Stimulated activated memory B cell treated with anti-CD40 and anti-IgM and Interleukin-4, amounts not matched to agents 10 μg/mL and 1 μg/mL and 100 μg/mL, for 72 hours (primary cell): ENCODE measurements around the gene MAML2.

Source experiments
- ATAC-seq: fragments of 150-1000 bp; cut with Tn5 transposase; 2 replicates; pipeline ENCODE4 v1.10.0; 2021
- H3K27ac Mint-ChIP-seq: one replicate; pipeline ENCODE4 v1.8.0; 2022; ENCODE audit warnings: mild to moderate bottlenecking, mixed read lengths
- H3K27me3 Mint-ChIP-seq: one replicate; pipeline ENCODE4 v1.8.0; 2022; ENCODE audit warnings: mixed read lengths
- H3K36me3 Mint-ChIP-seq: one replicate; pipeline ENCODE4 v1.8.0; 2022; ENCODE audit warnings: mixed read lengths
- H3K4me1 Mint-ChIP-seq: one replicate; pipeline ENCODE4 v1.8.0; 2022; ENCODE audit warnings: mixed read lengths
- H3K4me3 Mint-ChIP-seq: one replicate; pipeline ENCODE4 v1.8.0; 2022; ENCODE audit warnings: mild to moderate bottlenecking, moderate library complexity, mixed read lengths
- H3K9me3 Mint-ChIP-seq: one replicate; pipeline ENCODE4 v1.8.0; 2022; ENCODE audit warnings: mixed read lengths

The MAML2 gene

GRCh38 chr11:96179905-96180304, 163.1 kb downstream of the MAML2 start:
- H3K27ac Mint-ChIP-seq, result peak overlapping the region; percentile 8
- no peak overlapping the region for H3K4me3 Mint-ChIP-seq
- peaks cover 34% of the 10 kb centered on the region for H3K4me1 Mint-ChIP-seq
- peaks cover 33% of the 10 kb centered on the region for H3K36me3 Mint-ChIP-seq
- no peak for ATAC-seq
- no peaks in the 10 kb centered on the region for H3K9me3 Mint-ChIP-seq
- no peaks in the 10 kb centered on the region for H3K27me3 Mint-ChIP-seq

- ATAC-seq, result no peak
- Mint-ChIP-seq H3K27ac (no peak overlapping the region), H3K4me3 (no peak overlapping the region), H3K27me3 (no peaks in the 10 kb centered on the region), H3K9me3 (no peaks in the 10 kb centered on the region), H3K4me1 (peaks cover 30% of the 10 kb centered on the region), H3K36me3 (peaks cover 36% of the 10 kb centered on the region)
Measured at GRCh38 chr11:96178887-96179279, 164.1 kb downstream of the MAML2 start.

GRCh38 chr11:96178049-96178886, 164.7 kb downstream of the MAML2 start:
- Mint-ChIP-seq H3K9me3 (no peaks in the 10 kb centered on the region), H3K27me3 (no peaks in the 10 kb centered on the region), H3K4me1 (peaks cover 36% of the 10 kb centered on the region), H3K4me3 (no peak overlapping the region), H3K27ac (peak overlapping the region; percentile 25), H3K36me3 (peaks cover 42% of the 10 kb centered on the region)
- ATAC-seq, result no peak

- no peak overlapping the region for H3K4me3 Mint-ChIP-seq
- H3K27me3 Mint-ChIP-seq, result no peaks in the 10 kb centered on the region
- peak overlapping the region; percentile 25 for H3K27ac Mint-ChIP-seq
- peaks cover 49% of the 10 kb centered on the region for H3K36me3 Mint-ChIP-seq
- H3K9me3 Mint-ChIP-seq, result no peaks in the 10 kb centered on the region
- H3K4me1 Mint-ChIP-seq, result peaks cover 41% of the 10 kb centered on the region
- ATAC-seq, result no peak
Measured at GRCh38 chr11:96177146-96177545, 165.8 kb downstream of the MAML2 start.

DNA sequence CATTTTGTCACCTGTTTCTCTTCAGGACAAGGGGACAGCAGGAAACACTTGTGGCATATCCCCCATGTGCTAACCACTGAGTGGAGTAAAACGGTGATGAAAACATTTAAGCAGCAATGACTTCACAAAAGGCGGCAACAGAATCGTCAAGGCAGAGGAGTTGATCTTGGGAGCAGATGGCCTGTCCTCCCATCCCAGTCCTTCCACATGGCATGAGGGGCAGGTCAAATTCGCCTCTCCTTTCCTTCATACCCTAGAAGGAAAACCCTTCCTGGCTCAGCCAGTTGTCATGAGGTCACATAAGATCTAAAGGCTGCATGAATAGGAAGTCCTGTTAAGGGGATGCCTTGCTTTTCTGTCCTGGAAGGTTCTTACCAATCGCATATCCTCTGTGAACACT, 169.1 kb downstream of the MAML2 start:
- peaks cover 37% of the 10 kb centered on the region for H3K36me3 Mint-ChIP-seq
- no peaks in the 10 kb centered on the region for H3K9me3 Mint-ChIP-seq
- peaks cover 39% of the 10 kb centered on the region for H3K4me1 Mint-ChIP-seq
- no peak overlapping the region for H3K4me3 Mint-ChIP-seq
- no peaks in the 10 kb centered on the region for H3K27me3 Mint-ChIP-seq
- ATAC-seq, result no peak
- H3K27ac Mint-ChIP-seq, result peak overlapping the region; percentile 44

DNA sequence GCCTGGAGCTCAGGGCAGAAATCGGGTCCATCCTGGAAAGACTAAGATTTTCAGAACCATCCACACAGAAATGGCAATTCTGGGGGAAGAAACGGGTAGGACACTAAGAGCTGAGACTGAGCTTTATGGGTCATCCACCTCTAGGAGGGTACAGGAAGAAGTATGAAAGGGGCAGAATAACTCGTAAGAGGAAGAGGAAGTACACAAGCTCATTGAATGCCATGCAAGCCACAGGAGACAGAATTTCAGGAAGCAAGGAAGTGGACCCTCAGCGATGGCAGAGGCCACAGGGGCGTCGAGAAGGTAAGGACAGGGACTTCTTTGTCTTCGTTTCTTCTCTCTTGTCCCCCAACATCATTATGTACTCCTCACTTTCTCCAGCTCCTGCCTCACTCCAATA, 169.6 kb downstream of the MAML2 start:
- no peak for ATAC-seq
- H3K9me3 Mint-ChIP-seq, result no peaks in the 10 kb centered on the region
- peaks cover 37% of the 10 kb centered on the region for H3K36me3 Mint-ChIP-seq
- H3K4me1 Mint-ChIP-seq, result peaks cover 44% of the 10 kb centered on the region
- peak overlapping the region; percentile 44 for H3K27ac Mint-ChIP-seq
- H3K27me3 Mint-ChIP-seq, result no peaks in the 10 kb centered on the region
- no peak overlapping the region for H3K4me3 Mint-ChIP-seq

GRCh38 chr11:96172604-96173003, 170.4 kb downstream of the MAML2 start:
- Mint-ChIP-seq H3K36me3 (peaks cover 34% of the 10 kb centered on the region), H3K27me3 (no peaks in the 10 kb centered on the region), H3K27ac (peak overlapping the region; percentile 44), H3K4me1 (peaks cover 43% of the 10 kb centered on the region), H3K4me3 (no peak overlapping the region), H3K9me3 (no peaks in the 10 kb centered on the region)
- no peak for ATAC-seq

DNA sequence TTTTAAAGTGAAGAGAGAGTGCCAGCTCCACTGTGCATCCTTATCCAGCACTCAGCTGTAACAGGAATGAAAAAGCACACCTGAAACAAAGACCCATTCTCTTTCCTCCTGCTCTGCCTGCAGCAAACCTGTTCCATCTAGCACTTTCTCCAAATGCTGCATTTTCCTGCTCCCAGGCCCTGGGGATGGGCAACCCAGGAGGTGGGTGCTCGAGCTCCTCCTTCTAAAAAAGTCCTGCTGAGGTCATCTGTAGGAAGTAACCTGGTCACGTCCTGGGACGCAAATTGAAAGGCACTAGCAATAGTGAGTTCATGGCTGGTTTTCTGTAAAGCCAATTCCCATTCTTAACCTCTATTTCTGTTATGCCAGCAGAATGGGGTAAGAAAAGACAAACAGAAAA, 173.7 kb downstream of the MAML2 start:
- ATAC-seq, result no peak
- Mint-ChIP-seq H3K4me1 (peaks cover 53% of the 10 kb centered on the region), H3K36me3 (peaks cover 22% of the 10 kb centered on the region), H3K4me3 (no peak overlapping the region), H3K9me3 (no peaks in the 10 kb centered on the region), H3K27me3 (no peaks in the 10 kb centered on the region), H3K27ac (peak overlapping the region; percentile 53)

DNA sequence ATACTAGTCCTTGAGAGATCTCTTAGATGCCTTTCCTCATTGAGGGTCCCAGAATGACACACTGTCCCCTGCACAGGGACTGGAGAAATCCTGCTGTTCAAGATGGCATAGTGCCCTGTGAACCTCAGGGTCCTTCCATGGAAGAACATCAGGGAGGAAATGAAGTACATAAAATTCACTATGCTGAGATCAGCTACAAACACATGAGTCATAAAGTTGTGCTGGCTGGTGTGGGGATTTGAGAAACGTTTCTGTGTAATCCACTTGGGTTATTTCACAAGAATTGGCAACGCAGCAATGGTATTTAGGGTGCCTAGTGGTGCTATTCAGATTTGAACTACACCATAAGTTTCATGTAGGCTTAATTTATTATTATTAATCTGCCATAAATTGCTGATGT, 174.4 kb downstream of the MAML2 start:
- no peak overlapping the region for H3K4me3 Mint-ChIP-seq
- H3K4me1 Mint-ChIP-seq, result peaks cover 49% of the 10 kb centered on the region
- no peaks in the 10 kb centered on the region for H3K27me3 Mint-ChIP-seq
- no peaks in the 10 kb centered on the region for H3K9me3 Mint-ChIP-seq
- peaks cover 18% of the 10 kb centered on the region for H3K36me3 Mint-ChIP-seq
- H3K27ac Mint-ChIP-seq, result no peak overlapping the region
- ATAC-seq, result no peak

DNA sequence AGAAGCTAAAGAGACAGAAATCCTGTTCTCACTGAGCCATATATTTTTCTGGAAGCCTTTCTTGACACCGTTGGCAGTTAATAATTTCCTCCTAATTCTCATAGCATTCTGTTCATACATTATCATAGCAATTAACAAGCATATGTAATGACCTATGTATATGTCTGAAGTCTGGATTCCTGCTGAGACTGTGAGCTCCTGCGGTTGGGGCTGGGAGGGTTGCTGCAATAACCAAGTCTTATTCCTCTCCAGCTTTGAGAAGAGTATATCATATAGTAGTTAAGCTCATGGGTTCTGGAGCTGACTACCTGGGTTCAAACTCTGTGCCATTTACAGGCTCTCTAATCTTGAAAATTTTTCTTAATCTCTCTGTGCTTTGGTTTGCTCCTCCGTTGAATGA, 175.2 kb downstream of the MAML2 start:
- no peaks in the 10 kb centered on the region for H3K27me3 Mint-ChIP-seq
- peaks cover 15% of the 10 kb centered on the region for H3K36me3 Mint-ChIP-seq
- no peaks in the 10 kb centered on the region for H3K9me3 Mint-ChIP-seq
- ATAC-seq, result no peak
- peak overlapping the region; percentile 50 for H3K27ac Mint-ChIP-seq
- no peak overlapping the region for H3K4me3 Mint-ChIP-seq
- H3K4me1 Mint-ChIP-seq, result peaks cover 41% of the 10 kb centered on the region

DNA sequence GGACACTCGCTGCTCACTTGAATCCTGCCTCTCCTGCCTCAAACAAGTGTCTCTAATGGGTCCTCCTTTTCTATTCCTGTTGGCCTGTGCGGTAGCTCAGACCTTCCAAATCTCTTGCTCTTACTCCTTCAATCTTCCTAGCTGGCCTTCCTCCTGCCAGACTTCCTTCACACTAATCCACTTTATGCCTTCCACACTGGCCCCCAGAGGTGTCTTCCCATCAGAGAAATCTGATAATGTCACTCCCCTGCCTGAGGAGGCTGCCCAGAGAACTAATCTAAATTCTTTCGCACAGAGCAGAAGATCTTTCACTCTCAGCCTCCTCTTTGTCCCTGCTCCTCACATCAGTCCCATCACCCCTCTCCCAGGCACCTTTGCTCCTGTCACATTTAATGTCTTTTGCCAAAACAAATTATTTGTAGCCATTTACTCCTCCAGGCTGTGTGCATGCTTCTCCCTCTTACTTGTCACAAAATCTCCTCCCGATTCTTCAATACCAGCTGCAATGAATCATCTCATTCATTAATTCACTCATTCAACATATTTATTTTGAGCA, 175.7 kb downstream of the MAML2 start:
- Mint-ChIP-seq H3K36me3 (peaks cover 14% of the 10 kb centered on the region), H3K4me3 (no peak overlapping the region), H3K9me3 (no peaks in the 10 kb centered on the region), H3K27me3 (no peaks in the 10 kb centered on the region), H3K27ac (peak overlapping the region; percentile 50), H3K4me1 (peaks cover 41% of the 10 kb centered on the region)
- ATAC-seq, result no peak

DNA sequence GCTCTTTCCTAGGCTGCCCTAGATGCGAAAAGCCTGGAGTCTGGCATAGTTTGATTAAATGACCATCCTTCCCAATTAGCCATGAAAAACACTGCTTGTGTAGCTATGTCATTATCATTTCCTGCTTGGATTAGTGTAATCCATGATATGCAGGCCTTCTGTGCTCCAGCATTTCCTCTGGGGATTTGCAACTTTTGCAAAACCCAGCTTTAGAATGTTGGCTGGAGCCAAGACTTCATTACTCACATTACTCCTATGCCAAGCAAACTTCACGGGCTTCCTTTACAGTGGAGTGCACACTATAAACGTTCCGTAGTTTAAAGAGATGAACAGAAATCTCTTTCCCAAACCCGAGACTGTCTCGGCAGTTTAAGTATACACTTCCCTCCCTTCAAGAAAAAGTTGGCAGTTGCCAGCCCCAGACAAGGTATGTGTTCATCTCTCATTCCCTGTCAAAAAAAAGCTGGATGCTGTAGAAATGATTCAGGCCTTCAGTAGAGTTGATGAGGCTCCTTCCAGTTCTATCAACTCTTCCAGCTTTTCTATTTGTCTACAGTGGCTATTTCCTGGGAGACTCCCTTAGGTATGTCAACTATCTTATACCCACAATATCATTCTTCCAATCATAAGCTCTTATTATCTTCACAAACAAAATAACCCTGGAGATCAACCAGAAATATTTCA, 180.0 kb downstream of the MAML2 start:
- Mint-ChIP-seq H3K36me3 (peaks cover 6% of the 10 kb centered on the region), H3K27me3 (no peaks in the 10 kb centered on the region), H3K9me3 (no peaks in the 10 kb centered on the region), H3K27ac (no peak overlapping the region), H3K4me1 (peaks cover 32% of the 10 kb centered on the region), H3K4me3 (no peak overlapping the region)
- no peak for ATAC-seq

DNA sequence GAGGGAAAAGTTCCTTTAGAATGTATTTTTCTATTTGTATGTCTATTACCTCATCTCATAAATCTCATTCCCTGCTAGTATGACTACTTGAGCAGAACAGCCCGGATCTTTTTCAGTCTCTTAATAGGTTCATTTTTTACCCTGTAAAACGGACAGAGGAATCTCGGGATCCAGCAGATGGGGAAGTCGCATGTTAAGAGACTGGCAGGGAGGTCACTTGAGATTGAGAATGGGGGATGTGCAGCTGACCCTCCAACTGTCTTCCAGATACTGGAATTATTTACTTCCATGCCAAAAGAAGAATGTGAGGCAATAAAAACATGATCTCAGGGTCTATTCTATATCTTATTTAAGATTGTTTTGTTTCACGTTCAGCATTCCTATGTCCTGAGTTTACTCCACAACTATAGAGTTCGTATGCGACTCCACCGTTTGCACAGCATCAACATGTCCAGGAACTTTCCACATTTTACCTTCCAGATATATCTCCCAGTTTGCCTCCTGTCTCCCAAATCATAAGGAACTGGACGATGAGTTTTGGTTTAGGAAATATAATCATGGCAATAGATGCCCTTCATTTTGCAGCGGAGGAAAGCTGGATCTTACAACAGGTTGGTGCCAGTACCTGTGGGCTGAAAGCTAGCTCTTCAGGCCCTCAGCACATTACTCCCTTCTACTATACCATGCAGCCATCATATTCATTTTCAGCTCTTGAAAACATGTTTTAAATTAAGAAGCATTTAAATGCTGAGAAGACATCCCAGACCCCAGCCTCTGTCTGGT, 181.5 kb downstream of the MAML2 start:
- Mint-ChIP-seq H3K36me3 (peaks cover 6% of the 10 kb centered on the region), H3K4me1 (peaks cover 34% of the 10 kb centered on the region), H3K27me3 (no peaks in the 10 kb centered on the region), H3K9me3 (no peaks in the 10 kb centered on the region), H3K27ac (no peak overlapping the region), H3K4me3 (no peak overlapping the region)
- no peak for ATAC-seq

DNA sequence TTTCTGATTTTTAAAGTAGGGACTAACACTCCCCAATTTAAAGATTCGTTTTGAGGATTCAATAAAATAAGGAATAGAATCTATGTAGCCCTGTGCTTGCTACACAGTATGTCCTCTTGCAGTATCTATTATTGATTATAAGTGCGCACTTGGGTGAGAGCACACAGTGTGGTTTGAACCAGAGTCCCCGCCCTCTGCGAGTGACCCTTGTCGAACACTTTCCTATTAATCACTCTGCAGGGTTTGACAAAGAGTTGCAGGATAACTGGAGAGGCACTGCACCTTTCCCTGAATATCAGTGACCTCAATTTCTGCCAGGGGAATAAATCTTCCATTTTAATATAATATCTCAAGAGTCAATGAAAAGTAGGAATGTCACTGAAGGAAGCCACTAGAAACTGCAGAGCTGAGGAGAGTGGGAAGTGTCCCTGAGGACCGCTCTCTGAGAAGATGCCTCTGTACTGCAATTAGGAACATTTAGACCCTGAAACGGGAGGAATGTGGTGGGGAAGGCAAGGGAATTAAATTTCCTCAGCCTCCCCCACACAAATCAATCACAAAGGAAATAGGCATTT, 182.2 kb downstream of the MAML2 start:
- H3K27ac Mint-ChIP-seq, result no peak overlapping the region
- ATAC-seq, result no peak

GRCh38 chr11:96159968-96160367, 183.0 kb downstream of the MAML2 start:
- no peak for ATAC-seq
- H3K4me3 Mint-ChIP-seq, result no peak overlapping the region
- H3K9me3 Mint-ChIP-seq, result no peaks in the 10 kb centered on the region
- peaks cover 6% of the 10 kb centered on the region for H3K36me3 Mint-ChIP-seq
- H3K27me3 Mint-ChIP-seq, result no peaks in the 10 kb centered on the region
- peaks cover 37% of the 10 kb centered on the region for H3K4me1 Mint-ChIP-seq
- no peak overlapping the region for H3K27ac Mint-ChIP-seq

More for the DNA sequence above, 182.2 kb downstream of the MAML2 start:
- no peak overlapping the region for H3K4me3 Mint-ChIP-seq
- H3K9me3 Mint-ChIP-seq, result no peaks in the 10 kb centered on the region
- H3K4me1 Mint-ChIP-seq, result peaks cover 34% of the 10 kb centered on the region
- H3K27me3 Mint-ChIP-seq, result no peaks in the 10 kb centered on the region
- H3K36me3 Mint-ChIP-seq, result peaks cover 6% of the 10 kb centered on the region
